Bronchial epithelial cell (primary cell): Measurements from ENCODE around the gene LIN7A. TPM values are rescaled to one million over a fixed set of nuclear protein-coding genes. Genes with fewer than 3 reads are reported as not detected.

Experiments
- DNase-seq: peaks from one replicate; pipeline ENCODE4 v3.0.0-alpha.2; 2010; ENCODE audit warnings: low read depth
- FAIRE-seq: peaks from 2 replicates; lab custom pipeline; 2011; peaks lifted over from hg19 to GRCh38; lab: Jason Lieb, UNC
- H3K27me3 ChIP-seq: 2 replicates; pipeline ENCODE4 v1.5.1; 2011; ENCODE audit warnings: low read length; ENCODE audit not compliant: control insufficient read depth, insufficient read depth
- H3K36me3 ChIP-seq: 2 replicates; pipeline ENCODE4 v1.5.1; 2011; ENCODE audit warnings: low read length; ENCODE audit not compliant: control insufficient read depth, insufficient read depth
- H3K4me3 ChIP-seq: 2 replicates; pipeline ENCODE4 v1.5.1; 2011; ENCODE audit warnings: mild to moderate bottlenecking, low read depth, low read length, control low read depth
- total RNA-seq: library from RNA; depleted of rRNA; stranded (reverse); fragments of >200 nt; gene quantifications from 2 replicates; pipeline ENCODE4 v1.2.1, GENCODE V29; 2014
- TF ChIP-seq, protein P1 (sequence below): IDR thresholded peaks from 2 replicates; pipeline ENCODE4 v1.5.1; 2011; ENCODE audit warnings: mild to moderate bottlenecking, moderate library complexity, low read length, control low read depth, inconsistent platforms; ENCODE audit not compliant: insufficient read depth, severe bottlenecking

The LIN7A gene
- total RNA-seq, 1 donor from 2014 or later: under 0.01 TPM

DNA sequence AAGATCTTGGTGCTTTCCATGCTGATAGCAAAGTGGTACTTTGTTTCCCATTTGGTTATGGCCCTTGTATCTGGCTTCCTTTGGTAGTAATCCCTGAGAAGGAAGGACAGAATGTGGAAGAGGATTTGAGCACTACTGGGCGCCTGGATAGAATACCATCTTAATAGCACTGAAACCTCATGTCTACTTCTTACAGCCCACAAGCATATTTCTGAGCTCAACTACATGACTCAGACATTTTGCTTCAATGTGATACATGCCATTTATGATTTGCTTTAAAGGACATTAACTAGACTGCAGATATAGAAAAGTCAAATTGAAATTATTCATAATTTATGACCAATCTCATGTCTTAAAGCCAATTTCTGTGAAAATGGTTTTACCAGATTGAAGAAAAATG lies 80.4 kb downstream of the LIN7A start:
- Histone ChIP-seq H3K36me3 (no peaks in the 10 kb centered on the region), H3K4me3 (no peak overlapping the region), H3K27me3 (no peaks in the 10 kb centered on the region)
- FAIRE-seq: no peak
- TF ChIP-seq, protein P1, sequence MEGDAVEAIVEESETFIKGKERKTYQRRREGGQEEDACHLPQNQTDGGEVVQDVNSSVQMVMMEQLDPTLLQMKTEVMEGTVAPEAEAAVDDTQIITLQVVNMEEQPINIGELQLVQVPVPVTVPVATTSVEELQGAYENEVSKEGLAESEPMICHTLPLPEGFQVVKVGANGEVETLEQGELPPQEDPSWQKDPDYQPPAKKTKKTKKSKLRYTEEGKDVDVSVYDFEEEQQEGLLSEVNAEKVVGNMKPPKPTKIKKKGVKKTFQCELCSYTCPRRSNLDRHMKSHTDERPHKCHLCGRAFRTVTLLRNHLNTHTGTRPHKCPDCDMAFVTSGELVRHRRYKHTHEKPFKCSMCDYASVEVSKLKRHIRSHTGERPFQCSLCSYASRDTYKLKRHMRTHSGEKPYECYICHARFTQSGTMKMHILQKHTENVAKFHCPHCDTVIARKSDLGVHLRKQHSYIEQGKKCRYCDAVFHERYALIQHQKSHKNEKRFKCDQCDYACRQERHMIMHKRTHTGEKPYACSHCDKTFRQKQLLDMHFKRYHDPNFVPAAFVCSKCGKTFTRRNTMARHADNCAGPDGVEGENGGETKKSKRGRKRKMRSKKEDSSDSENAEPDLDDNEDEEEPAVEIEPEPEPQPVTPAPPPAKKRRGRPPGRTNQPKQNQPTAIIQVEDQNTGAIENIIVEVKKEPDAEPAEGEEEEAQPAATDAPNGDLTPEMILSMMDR: no peak
- DNase-seq: no peak

DNA sequence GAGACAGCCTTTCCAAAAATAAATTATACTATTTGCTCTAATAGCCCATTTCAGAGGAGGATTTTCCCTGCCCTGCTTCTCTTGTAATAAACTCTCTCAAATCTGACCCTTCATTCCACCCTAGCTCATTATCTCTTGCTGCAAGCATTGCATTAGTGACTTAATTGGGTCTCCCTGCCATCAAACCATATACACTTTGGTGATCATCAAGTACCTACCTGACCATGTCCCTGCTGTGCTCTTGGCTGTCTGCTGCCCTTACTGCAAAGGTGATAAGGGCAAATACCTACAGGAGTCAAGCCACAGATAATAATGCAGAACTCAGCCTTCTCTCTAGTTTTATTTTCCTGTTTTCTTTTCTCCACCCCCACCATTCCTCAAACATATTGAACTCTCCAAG lies 88.4 kb downstream of the LIN7A start:
- TF ChIP-seq, protein P1: no peak
- no peak for FAIRE-seq
- no peaks in the 10 kb centered on the region for H3K36me3 ChIP-seq
- H3K4me3 ChIP-seq: no peak overlapping the region
- no peak for DNase-seq
- no peaks in the 10 kb centered on the region for H3K27me3 ChIP-seq

DNA sequence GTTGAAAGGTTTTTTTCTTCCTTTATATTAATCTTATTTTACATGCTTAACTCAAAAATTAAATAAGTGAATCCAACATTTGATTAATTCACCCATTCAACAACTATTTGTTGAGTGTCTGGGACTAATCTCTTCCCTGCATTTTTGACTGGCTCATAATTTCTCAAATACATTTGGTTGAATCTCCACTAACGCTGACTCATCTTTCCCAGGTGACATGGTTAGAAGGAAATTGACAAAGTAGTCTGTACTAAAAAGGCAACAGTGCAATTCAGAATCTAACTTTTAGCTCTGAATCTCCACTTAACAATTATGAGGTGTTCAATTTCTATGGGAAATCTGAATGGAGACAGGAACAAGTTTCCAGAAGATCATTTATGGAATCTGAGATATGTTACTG lies 88.9 kb downstream of the LIN7A start:
- Histone ChIP-seq H3K36me3 (no peaks in the 10 kb centered on the region), H3K4me3 (no peak overlapping the region), H3K27me3 (no peaks in the 10 kb centered on the region)
- TF ChIP-seq, protein P1: no peak
- FAIRE-seq: no peak
- no peak for DNase-seq

DNA sequence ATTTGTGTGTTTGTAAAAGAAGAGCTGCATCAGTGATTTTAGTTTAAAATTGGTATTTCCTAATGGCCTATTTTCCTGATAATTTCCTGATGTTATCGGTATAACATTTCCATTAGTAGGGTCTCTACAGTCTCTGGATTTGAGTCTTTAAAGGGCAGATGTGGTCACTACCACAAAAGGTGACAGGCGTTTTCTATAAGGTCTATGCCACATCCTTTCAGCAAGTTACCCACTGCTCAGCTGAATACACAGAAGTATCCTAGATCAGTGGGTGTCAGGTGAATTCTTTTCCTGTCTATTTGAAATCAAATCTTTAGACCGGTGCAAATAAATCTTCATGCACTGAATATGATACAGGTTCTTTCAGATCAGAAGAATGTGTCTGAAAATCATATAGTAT lies 90.2 kb downstream of the LIN7A start:
- H3K36me3 ChIP-seq: no peaks in the 10 kb centered on the region
- H3K4me3 ChIP-seq: no peak overlapping the region
- no peak for DNase-seq
- FAIRE-seq: no peak
- no peaks in the 10 kb centered on the region for H3K27me3 ChIP-seq
- TF ChIP-seq, protein P1: no peak

DNA sequence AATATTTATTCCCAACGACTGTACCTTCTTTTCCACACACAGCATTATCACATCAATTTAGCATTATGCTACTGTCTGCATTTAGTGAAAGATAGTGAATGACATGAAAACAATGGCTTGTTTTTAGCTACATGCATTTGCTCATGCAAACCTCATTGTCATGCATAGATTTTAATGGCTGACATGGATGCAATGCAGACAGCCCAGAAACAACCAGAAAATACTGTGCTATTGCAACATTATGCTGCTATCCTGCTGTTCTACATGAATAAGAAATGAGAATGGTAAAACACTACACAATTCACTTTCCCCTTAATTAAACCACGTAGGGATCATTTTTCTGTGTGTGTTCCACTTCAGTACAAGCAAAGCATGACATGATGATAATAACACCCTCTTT lies 90.8 kb downstream of the LIN7A start:
- TF ChIP-seq, protein P1: no peak
- Histone ChIP-seq H3K27me3 (no peaks in the 10 kb centered on the region), H3K4me3 (no peak overlapping the region), H3K36me3 (no peaks in the 10 kb centered on the region)
- no peak for DNase-seq
- FAIRE-seq: no peak

DNA sequence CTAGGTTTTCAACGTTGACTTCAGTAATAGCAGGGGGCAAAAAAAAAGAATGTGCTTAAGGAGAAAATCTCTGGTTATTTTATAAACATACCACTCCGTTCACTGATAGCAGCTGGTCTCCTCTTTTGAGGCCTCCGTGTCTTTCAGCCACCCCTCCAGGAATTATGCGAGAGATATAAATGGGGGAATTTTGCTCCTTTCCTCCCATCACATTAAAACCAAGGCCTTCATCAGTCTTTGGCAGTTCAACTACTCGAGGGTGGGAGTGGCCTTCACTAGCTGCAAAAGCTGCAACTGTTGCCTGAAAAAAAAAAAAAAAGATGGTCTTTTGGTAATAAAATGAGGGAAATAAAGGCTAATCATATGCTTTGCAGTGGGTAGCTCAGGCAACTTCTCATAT lies 92.1 kb downstream of the LIN7A start:
- Histone ChIP-seq H3K4me3 (no peak overlapping the region), H3K27me3 (no peaks in the 10 kb centered on the region), H3K36me3 (no peaks in the 10 kb centered on the region)
- TF ChIP-seq, protein P1: no peak
- FAIRE-seq (no peak), DNase-seq (no peak)
